Keratinocyte (primary cell): ENCODE measurements around the gene SLC16A7. TPM values are rescaled to one million over a fixed set of nuclear protein-coding genes. Genes with fewer than 3 reads are reported as not detected.

Experiments used
- DNase-seq: peaks from one replicate; pipeline ENCODE4 v3.0.0-alpha.2; 2011; ENCODE audit warnings: low read depth, missing footprints, low spot score
- FAIRE-seq: peaks from 2 replicates; lab custom pipeline; 2011; peaks lifted over from hg19 to GRCh38; lab: Jason Lieb, UNC
- H2AFZ ChIP-seq: 2 replicates; pipeline ENCODE4 v1.6.0; 2012; ENCODE audit warnings: low read length, control low read depth, inconsistent platforms; ENCODE audit not compliant: control insufficient read depth
- H3K27ac ChIP-seq: 2 replicates; pipeline ENCODE4 v1.5.1; 2011; ENCODE audit warnings: low read length; ENCODE audit not compliant: control insufficient read depth, insufficient read depth
- H3K27me3 ChIP-seq: 3 replicates; pipeline ENCODE4 v1.6.0; 2011; ENCODE audit warnings: low read length; ENCODE audit not compliant: control insufficient read depth, insufficient read depth; ENCODE audit errors: extremely low read depth
- H3K36me3 ChIP-seq, 2 experiments: 2 replicates in 1 of 2; 3 replicates in 1 of 2; pipeline ENCODE4 v1.5.1; 2011; ENCODE audit warnings: low read length in 2 of 2, mild to moderate bottlenecking in 1 of 2; ENCODE audit not compliant: control insufficient read depth in 2 of 2, insufficient read depth in 2 of 2; ENCODE audit errors: extremely low read depth in 1 of 2
- H3K4me1 ChIP-seq: 3 replicates; pipeline ENCODE4 v1.5.1; 2011; ENCODE audit warnings: low read length; ENCODE audit not compliant: control insufficient read depth, insufficient read depth; ENCODE audit errors: extremely low read depth
- H3K4me2 ChIP-seq: 3 replicates; pipeline ENCODE4 v1.6.0; 2011; ENCODE audit warnings: low read depth, low read length; ENCODE audit not compliant: control insufficient read depth, insufficient read depth; ENCODE audit errors: extremely low read depth
- H3K4me3 ChIP-seq, 3 experiments: fragments of 200-600 bp in 1 of 3; sonication (generic) in 1 of 3; 2 replicates in 2 of 3; 3 replicates in 1 of 3; pipeline ENCODE4 v1.5.1; 2011 to 2016; ENCODE audit warnings: low read length in 3 of 3, mild to moderate bottlenecking in 3 of 3, control low read depth in 2 of 3, inconsistent platforms in 1 of 3, low read depth in 1 of 3, mixed read lengths in 1 of 3, mixed run types in 1 of 3, moderate library complexity in 1 of 3; ENCODE audit not compliant: control insufficient read depth in 2 of 3, insufficient read depth in 2 of 3; ENCODE audit errors: extremely low read depth in 1 of 3
- H3K79me2 ChIP-seq: 2 replicates; pipeline ENCODE4 v1.6.0; 2012; ENCODE audit warnings: low read length; ENCODE audit not compliant: control insufficient read depth, insufficient read depth
- H3K9ac ChIP-seq: 3 replicates; pipeline ENCODE4 v1.6.0; 2011; ENCODE audit warnings: low read length; ENCODE audit not compliant: control insufficient read depth, insufficient read depth; ENCODE audit errors: extremely low read depth
- H3K9me1 ChIP-seq: 3 replicates; pipeline ENCODE4 v1.6.0; 2011; ENCODE audit warnings: low read length; ENCODE audit not compliant: control insufficient read depth, insufficient read depth; ENCODE audit errors: extremely low read depth
- H3K9me3 ChIP-seq: 2 replicates; pipeline ENCODE4 v1.5.1; 2012; ENCODE audit warnings: low read depth, low read length; ENCODE audit not compliant: control insufficient read depth
- H4K20me1 ChIP-seq: 3 replicates; pipeline ENCODE4 v1.6.0; 2011; ENCODE audit warnings: low read length; ENCODE audit not compliant: control insufficient read depth, insufficient read depth; ENCODE audit errors: extremely low read depth
- CTCF ChIP-seq, 3 experiments: IDR thresholded peaks in 1 of 3; conservative IDR thresholded peaks in 1 of 3; optimal IDR thresholded peaks in 1 of 3; 2 replicates in 2 of 3; 3 replicates in 1 of 3; pipeline versions ENCODE3 to v1.5.1; 2011; ENCODE audit warnings: low read length in 3 of 3, mild to moderate bottlenecking in 3 of 3, moderate library complexity in 2 of 3, control low read depth in 1 of 3, inconsistent platforms in 1 of 3; ENCODE audit not compliant: insufficient read depth in 2 of 3; ENCODE audit errors: extremely low read depth in 1 of 3
- EZH2 ChIP-seq: IDR thresholded peaks from one replicate; pipeline ENCODE4 v1.6.1; 2012; ENCODE audit warnings: inconsistent platforms, mild to moderate bottlenecking, low read length, moderate library complexity
- dilution Hi-C: fragments of 300-500 bp; cut with MboI; formaldehyde crosslinking; loops from one replicate; pipeline ENCODE4 v1.7.0; 2020; ENCODE audit warnings: low sequenced_read_pairs; ENCODE audit not compliant: extremely low pct_ligation_motif_present
- polyA plus RNA-seq, 5 experiments: library from polyadenylated mRNA; depleted of rRNA in 3 of 5; stranded (reverse) in 3 of 5; stranded (forward) in 1 of 5; unstranded in 1 of 5; fragments of >200 nt; gene quantifications; 1 replicate in 1 of 5; 2 replicates in 3 of 5; 3 replicates in 1 of 5; pipeline versions ENCODE4 v1.2.1 to v1.2.3, GENCODE V29; 2011 to 2012; ENCODE audit warnings: missing spikeins in 2 of 5, low read depth in 1 of 5, low replicate concordance in 1 of 5

Gene SLC16A7
- polyA plus RNA-seq, 1 donor (not counting 4 experiments of a cell fraction or from before 2014, with no cell fraction given), result 0.87 TPM

GRCh38 chr12:59710964-59711363 lies 115.1 kb downstream of the SLC16A7 start:
- Histone ChIP-seq H2AFZ (no peak overlapping the region), H3K27ac (no peak overlapping the region), H3K27me3 (no peaks in the 10 kb centered on the region), H3K36me3 (no peaks in the 10 kb centered on the region), H3K9me1 (no peaks in the 10 kb centered on the region), H3K9me3 (no peaks in the 10 kb centered on the region), H3K4me3 (no peak overlapping the region), H3K79me2 (no peaks in the 10 kb centered on the region), H3K4me2 (no peak overlapping the region), H3K9ac (no peak overlapping the region), H3K4me1 (peaks cover 7% of the 10 kb centered on the region), H4K20me1 (no peaks in the 10 kb centered on the region)
- DNase-seq, result no peak
- no peak for FAIRE-seq
- dilution Hi-C loops, result no loop called here
- no peak for TF ChIP-seq CTCF (optimal IDR thresholded peaks at IDR 0.05 in 1 of 3, IDR thresholded peaks at IDR 0.05 in 1 of 3, conservative IDR thresholded peaks at IDR 0.05 in 1 of 3; ENCODE audit: extremely low read depth in 1 of 3, insufficient read depth in 2 of 3, low read length in 3 of 3)

GRCh38 chr12:59715434-59715833 lies 119.6 kb downstream of the SLC16A7 start:
- H3K9ac ChIP-seq, result no peak overlapping the region

More at GRCh38 chr12:59715434-59715833, 119.6 kb downstream of the SLC16A7 start:
- Histone ChIP-seq H3K9me1 (no peaks in the 10 kb centered on the region), H3K79me2 (no peaks in the 10 kb centered on the region), H3K4me2 (no peak overlapping the region), H3K4me1 (no peaks in the 10 kb centered on the region), H4K20me1 (no peaks in the 10 kb centered on the region), H3K36me3 (no peaks in the 10 kb centered on the region), H3K27me3 (no peaks in the 10 kb centered on the region), H3K4me3 (no peak overlapping the region), H3K9me3 (no peaks in the 10 kb centered on the region), H3K27ac (no peak overlapping the region), H2AFZ (no peak overlapping the region)
- FAIRE-seq, result no peak
- dilution Hi-C loops, result no loop called here
- no peak for DNase-seq
- TF ChIP-seq EZH2 (no peak), CTCF (optimal IDR thresholded peaks at IDR 0.05 in 1 of 3, IDR thresholded peaks at IDR 0.05 in 1 of 3, conservative IDR thresholded peaks at IDR 0.05 in 1 of 3; ENCODE audit: extremely low read depth in 1 of 3, insufficient read depth in 2 of 3, low read length in 3 of 3) (no peak)
